ENCODE data around the gene CDC25C.

GRCh38 chr5:138366632-138367382 is 35.2 kb upstream of the CDC25C start:
- TF ChIP-seq CTCF (IDR thresholded peaks at IDR 0.05; ENCODE audit: low read depth, low read length) (no peak), EZH2phosphoT487 (IDR thresholded peaks at IDR 0.05; ENCODE audit: low read depth) (no peak)

Measured in OCI-LY3 (cell line).